ENCODE measurements around the gene ADSS2. TPM values are rescaled to one million over a fixed set of nuclear protein-coding genes. Genes with fewer than 3 reads are reported as not detected.

ADSS2 gene
- total RNA-seq, 4 donors from 2014 or later, result 39.4 to 59.3 (median 47.0) TPM

GRCh38 chr1:244456586-244456985 lies 4.9 kb upstream of the ADSS2 start:
- 92 to 97% methylated on average over 1 of the region's 1 CpG for WGBS, 2 donors
- no peak for TF ChIP-seq CTCF (IDR thresholded peaks at IDR 0.05)
- no peak for TF ChIP-seq POLR2A (IDR thresholded peaks at IDR 0.05)
- intact Hi-C loops (cut with DNase I; ENCODE audit: low total_unique reads), result no loop called here
- no peak overlapping the region for H3K4me3 ChIP-seq (ENCODE audit: low read depth, poor library complexity, severe bottlenecking)
- DNase-seq (ENCODE audit: low spot score in 2 of 2), result no peak

- WGBS, 2 donors, result 58 to 65% methylated on average over 6 of the region's 6 CpGs
- no peak overlapping the region for H3K4me3 ChIP-seq (ENCODE audit: low read depth, poor library complexity, severe bottlenecking)
- TF ChIP-seq CTCF (IDR thresholded peaks at IDR 0.05), result no peak
- no peak for TF ChIP-seq POLR2A (IDR thresholded peaks at IDR 0.05)
- intact Hi-C loops (cut with DNase I; ENCODE audit: low total_unique reads), result no loop called here
- DNase-seq (ENCODE audit: low spot score in 2 of 2), result no peak
Measured at GRCh38 chr1:244454412-244454811, 2.7 kb upstream of the ADSS2 start.

GRCh38 chr1:244451951-244452795 lies 464 bp upstream of the ADSS2 start:
- TF ChIP-seq CTCF (IDR thresholded peaks at IDR 0.05) (no peak), POLR2A (IDR thresholded peaks at IDR 0.05) (no peak)
- intact Hi-C loops (cut with DNase I; ENCODE audit: low total_unique reads), result no loop called here
- DNase-seq (ENCODE audit: low spot score in 2 of 2), result peak; percentile 99 to 100
- peak overlapping the region; percentile 83 for H3K4me3 ChIP-seq (ENCODE audit: low read depth, poor library complexity, severe bottlenecking)
- 11% methylated on average over 26 to 28 of the region's 47 CpGs for WGBS, 2 donors

- intact Hi-C loops (cut with DNase I; ENCODE audit: low total_unique reads), result no loop called here
- no peak for TF ChIP-seq POLR2A (IDR thresholded peaks at IDR 0.05)
- no peak for TF ChIP-seq CTCF (IDR thresholded peaks at IDR 0.05)
- H3K4me3 ChIP-seq (ENCODE audit: low read depth, poor library complexity, severe bottlenecking), result peak overlapping the region; percentile 83
- WGBS, 2 donors, result 0 to 1% methylated on average over 34 to 41 of the region's 41 CpGs
- peak; percentile 53 to 93 for DNase-seq (ENCODE audit: low spot score in 2 of 2)
Measured at GRCh38 chr1:244450597-244451538, 841 bp downstream of the ADSS2 start.

- TF ChIP-seq CTCF (IDR thresholded peaks at IDR 0.05), result no peak
- TF ChIP-seq POLR2A (IDR thresholded peaks at IDR 0.05), result no peak
- whole genome bisulfite sequencing, 2 donors, result 73 to 74% methylated on average over 8 of the region's 8 CpGs
- no peak for DNase-seq (ENCODE audit: low spot score in 2 of 2)
- intact Hi-C loops (cut with DNase I; ENCODE audit: low total_unique reads), result no loop called here
- no peak overlapping the region for H3K4me3 ChIP-seq (ENCODE audit: low read depth, poor library complexity, severe bottlenecking)
Measured at GRCh38 chr1:244449936-244450508, 1.7 kb downstream of the ADSS2 start.
